Endothelial cell of umbilical vein (primary cell): ENCODE results near the gene USP6. TPM values are rescaled to one million over a fixed set of nuclear protein-coding genes. Genes with fewer than 3 reads are reported as not detected.
"Not testable (repeated sequence)": the region's sequence is repeated elsewhere in the genome, so short reads cannot be mapped to it uniquely, and the experiment has no call there.

Source experiments
- BruUV-seq: library from RNA; stranded (reverse); fragments of 400-500 nt; replicated peaks from 2 replicates; lab custom pipeline; 2021; lab: Mats Ljungman, UMichigan
- CTCF ChIA-PET: fragments of 300-600, 350-600 bp; sonication (Branson Sonifier 250); formaldehyde crosslinking; loops from one replicate; lab custom pipeline; 2021; ENCODE audit warnings: antibody characterized with exemption, inconsistent platforms; lab: Charles Lee
- POLR2A ChIA-PET: fragments of 300-600, 350-600 bp; sonication (Branson Sonifier 250); formaldehyde crosslinking; loops from one replicate; lab custom pipeline; 2021; ENCODE audit warnings: antibody characterized with exemption, inconsistent platforms; lab: Charles Lee
- DNase-seq: peaks from one replicate; pipeline ENCODE4 v3.0.0-alpha.2; 2011; ENCODE audit warnings: low read depth, low spot score
- FAIRE-seq: peaks from 2 replicates; lab custom pipeline; 2011; peaks lifted over from hg19 to GRCh38; lab: Jason Lieb, UNC
- H2AFZ ChIP-seq: 2 replicates; pipeline ENCODE4 v1.6.0; 2012; ENCODE audit warnings: low read depth, low read length, control low read depth, inconsistent platforms
- H3K27ac ChIP-seq: 2 replicates; pipeline ENCODE4 v1.5.1; 2011; ENCODE audit warnings: low read depth, mild to moderate bottlenecking, control low read depth, low read length, moderate library complexity; ENCODE audit not compliant: insufficient read depth
- H3K27me3 ChIP-seq, 2 experiments: 2 replicates each; pipeline versions ENCODE4 v1.6.0 to v1.6.1; 2011; ENCODE audit warnings: low read length in 2 of 2, mixed read lengths in 1 of 2; ENCODE audit not compliant: control insufficient read depth in 2 of 2, insufficient read depth in 2 of 2
- H3K36me3 ChIP-seq, 2 experiments: 2 replicates in 1 of 2; 3 replicates in 1 of 2; pipeline ENCODE4 v1.5.1; 2011; ENCODE audit warnings: low read length in 2 of 2, mild to moderate bottlenecking in 1 of 2, moderate library complexity in 1 of 2; ENCODE audit not compliant: control insufficient read depth in 2 of 2, insufficient read depth in 2 of 2; ENCODE audit errors: extremely low read depth in 1 of 2
- H3K4me1 ChIP-seq: 3 replicates; pipeline ENCODE4 v1.5.1; 2011; ENCODE audit warnings: mild to moderate bottlenecking, low read length; ENCODE audit not compliant: control insufficient read depth, insufficient read depth; ENCODE audit errors: extremely low read depth
- H3K4me2 ChIP-seq: 2 replicates; pipeline ENCODE4 v1.6.1; 2011; ENCODE audit warnings: low read length, control low read depth, mixed read lengths; ENCODE audit not compliant: insufficient read depth
- H3K4me3 ChIP-seq, 3 experiments: fragments of 200-600 bp in 1 of 3; sonication (generic), shearing (Covaris generic) in 1 of 3; replicated peaks in 1 of 3; 2 replicates each; pipeline ENCODE4 v1.5.1; 2011 to 2016; ENCODE audit warnings: control low read depth in 3 of 3, low read length in 3 of 3, mild to moderate bottlenecking in 2 of 3, inconsistent platforms in 1 of 3, low read depth in 1 of 3, moderate library complexity in 1 of 3; ENCODE audit not compliant: insufficient read depth in 1 of 3
- H3K79me2 ChIP-seq: 2 replicates; pipeline ENCODE4 v1.6.0; 2012; ENCODE audit warnings: low read length, inconsistent platforms; ENCODE audit not compliant: control insufficient read depth, insufficient read depth
- H3K9ac ChIP-seq: replicated peaks from 2 replicates; pipeline ENCODE3; 2011; ENCODE audit warnings: low read length, control low read depth; ENCODE audit not compliant: insufficient read depth; ENCODE audit errors: extremely low read depth
- H3K9me1 ChIP-seq: replicated peaks from 3 replicates; pipeline ENCODE4 v1.6.0; 2011; ENCODE audit warnings: mild to moderate bottlenecking, low read length; ENCODE audit not compliant: control insufficient read depth, insufficient read depth; ENCODE audit errors: extremely low read depth
- H3K9me3 ChIP-seq: replicated peaks from 2 replicates; pipeline ENCODE4 v1.5.1; 2012; ENCODE audit warnings: low read length, inconsistent platforms; ENCODE audit not compliant: control insufficient read depth, insufficient read depth
- H4K20me1 ChIP-seq: replicated peaks from 2 replicates; pipeline ENCODE3; 2011; ENCODE audit warnings: mild to moderate bottlenecking, low read length; ENCODE audit not compliant: control insufficient read depth, insufficient read depth; ENCODE audit errors: extremely low read depth
- CTCF ChIP-seq, 2 donors: IDR thresholded peaks; 1 replicate in 1 of 2; 2 replicates in 1 of 2; pipeline ENCODE4 v1.5.1; 2011; ENCODE audit warnings: low read length in 2 of 2, mild to moderate bottlenecking in 2 of 2, moderate library complexity in 2 of 2, control low read depth in 1 of 2, inconsistent platforms in 1 of 2, low read depth in 1 of 2; ENCODE audit not compliant: insufficient read depth in 1 of 2; ENCODE audit errors: extremely low read depth in 1 of 2
- EZH2 ChIP-seq: IDR thresholded peaks from 2 replicates; pipeline ENCODE4 v1.6.1; 2012; ENCODE audit warnings: borderline replicate concordance, low read depth, mild to moderate bottlenecking, moderate library complexity, low read length, inconsistent platforms; ENCODE audit not compliant: severe bottlenecking
- FOS ChIP-seq: IDR thresholded peaks from 2 replicates; pipeline ENCODE4 v1.6.1; 2011; ENCODE audit warnings: mild to moderate bottlenecking, low read length, moderate library complexity, borderline replicate concordance; ENCODE audit not compliant: insufficient read depth
- GATA2 ChIP-seq: IDR thresholded peaks from 2 replicates; pipeline ENCODE4 v1.7.0; 2011; ENCODE audit warnings: low read depth, mild to moderate bottlenecking, moderate library complexity, mixed read lengths, low read length; ENCODE audit not compliant: insufficient read length, insufficient read depth
- JUN ChIP-seq: IDR thresholded peaks from 2 replicates; pipeline ENCODE4 v1.6.1; 2011; ENCODE audit warnings: borderline replicate concordance, low read depth; ENCODE audit not compliant: insufficient read length, insufficient read depth
- MYC ChIP-seq: IDR thresholded peaks from one replicate; pipeline ENCODE4 v1.6.1; 2011; ENCODE audit warnings: mild to moderate bottlenecking, low read depth, low read length
- POLR2A ChIP-seq: IDR thresholded peaks from 2 replicates; pipeline ENCODE4 v1.6.1; 2012; ENCODE audit warnings: low read depth, mild to moderate bottlenecking, control low read depth, low read length
- POLR2AphosphoS5 ChIP-seq: IDR thresholded peaks from 2 replicates; pipeline ENCODE4 v1.6.1; 2012; ENCODE audit warnings: low read depth, mild to moderate bottlenecking, control low read depth, low read length, moderate library complexity; ENCODE audit not compliant: insufficient read depth
- dilution Hi-C: fragments of 300-500 bp; cut with MboI; formaldehyde crosslinking; loops from one replicate; pipeline ENCODE4 v1.15.0; 2019; ENCODE audit warnings: low sequenced_read_pairs; ENCODE audit not compliant: extremely low pct_ligation_motif_present
- intact Hi-C: fragments of 100-400 bp; cut with micrococcal nuclease; formaldehyde crosslinking; loops from one replicate; pipeline ENCODE4 v1.10.0; 2022
- polyA plus RNA-seq, 4 experiments: library from polyadenylated mRNA; depleted of rRNA in 3 of 4; stranded (reverse) in 3 of 4; unstranded in 1 of 4; fragments of >200 nt; gene quantifications; 2 replicates each; pipeline versions ENCODE4 v1.2.1 to v1.2.3, GENCODE V29; 2011 to 2012; ENCODE audit warnings: missing spikeins in 1 of 4
- total RNA-seq: library from RNA; stranded (reverse); gene quantifications from 2 replicates; pipeline ENCODE4 v1.2.3, GENCODE V29; 2021
- TF ChIP-seq, protein P1 (sequence below): IDR thresholded peaks from 2 replicates; pipeline ENCODE4 v1.6.1; 2011; ENCODE audit not compliant: insufficient read depth, insufficient read length

USP6 gene
- total and polyA plus RNA-seq, 2 donors (not counting 3 experiments of a cell fraction or from before 2014, with no cell fraction given) = under 0.01 to 0.15 TPM

DNA sequence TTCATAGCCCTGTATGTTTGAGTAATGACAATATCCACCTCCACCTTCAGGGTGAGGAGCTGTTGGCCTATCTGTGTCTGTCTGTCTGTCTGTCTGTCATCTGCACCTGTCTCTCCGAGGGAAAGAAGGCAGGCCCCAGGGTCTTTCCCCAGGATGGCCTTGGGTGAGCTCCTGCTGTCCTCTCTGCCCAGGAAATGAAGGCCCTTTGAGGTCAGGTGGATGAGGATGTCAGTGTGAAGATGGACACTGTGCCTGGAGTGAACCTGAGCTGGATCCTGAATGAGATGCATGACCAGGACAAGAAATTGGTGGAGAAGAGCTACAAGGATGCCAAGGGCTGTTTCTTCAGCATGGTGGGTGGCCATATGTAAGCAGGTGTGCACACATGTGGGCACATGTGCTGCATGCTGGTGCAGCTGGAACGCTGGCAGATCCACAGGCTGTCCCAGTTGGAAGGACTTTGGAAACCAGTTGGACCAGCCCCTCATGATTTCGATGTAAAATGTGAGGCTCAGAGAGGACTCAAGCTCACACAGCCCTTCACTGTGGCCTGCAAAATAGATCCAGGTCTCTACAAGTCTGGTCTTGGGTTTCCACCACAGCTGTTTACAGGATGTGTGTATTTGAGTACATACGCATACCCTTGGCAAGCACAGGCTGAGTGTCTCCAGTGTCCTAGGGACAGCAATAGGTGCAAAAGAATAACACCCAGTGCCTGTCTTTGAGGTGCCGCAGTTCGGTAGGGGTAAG is 4.8 kb downstream of the USP6 start:
- H3K9ac ChIP-seq, FAIRE-seq, H3K36me3 ChIP-seq, DNase-seq, POLR2A ChIA-PET, BruUV-seq, H3K4me3 ChIP-seq, dilution Hi-C loops, H3K9me3 ChIP-seq, H3K27ac ChIP-seq, H4K20me1 ChIP-seq, H3K4me2 ChIP-seq, H3K4me1 ChIP-seq, CTCF ChIA-PET, H2AFZ ChIP-seq, intact Hi-C loops, H3K79me2 ChIP-seq, H3K9me1 ChIP-seq: not testable (repeated sequence)
- H3K27me3 ChIP-seq = peaks cover 39 to 41% of the 10 kb centered on the region in 2 experiments

DNA sequence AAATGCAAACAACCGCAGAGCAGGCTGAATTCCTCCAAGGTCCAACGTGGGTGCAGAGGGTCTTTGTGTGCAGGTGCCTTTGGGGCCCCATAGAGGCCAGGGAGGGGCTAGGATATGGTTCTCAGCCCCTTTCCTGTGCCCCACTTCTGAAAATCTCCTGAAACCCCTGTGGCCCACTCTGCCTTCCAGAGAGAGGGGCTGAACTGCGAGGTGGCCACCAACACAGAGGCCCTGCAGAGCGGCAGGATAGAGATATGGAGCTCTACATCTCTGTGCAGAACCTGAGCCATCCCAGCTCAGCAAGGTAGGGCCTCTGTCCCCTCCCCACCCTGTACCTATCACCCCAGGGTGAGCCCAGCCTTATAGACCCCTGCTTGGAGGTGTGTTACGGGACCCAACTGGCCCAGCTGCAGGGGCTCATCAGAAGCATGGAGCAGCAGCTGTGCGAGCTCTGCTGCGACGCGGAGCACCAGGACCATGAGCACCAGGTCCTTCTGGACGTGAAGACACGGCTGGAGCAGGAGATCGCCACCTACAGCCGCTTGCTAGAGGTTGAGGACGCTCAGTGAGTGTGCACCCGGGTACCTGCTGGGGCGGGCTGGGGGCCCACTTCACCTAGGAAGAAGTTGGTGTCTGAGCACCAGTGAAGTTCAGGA is 5.5 kb downstream of the USP6 start:
- POLR2A ChIA-PET = no interaction called here
- no peaks in the 10 kb centered on the region for H3K36me3 ChIP-seq
- no peak overlapping the region for H3K27ac ChIP-seq
- H3K9ac ChIP-seq = no peak overlapping the region
- H3K4me1 ChIP-seq = no peaks in the 10 kb centered on the region
- dilution Hi-C loops = no loop called here
- no TSS peak for BruUV-seq
- H3K27me3 ChIP-seq = peaks cover 34% of the 10 kb centered on the region in 2 experiments
- H4K20me1 ChIP-seq = no peaks in the 10 kb centered on the region
- CTCF ChIA-PET = no interaction called here
- H3K4me3 ChIP-seq = no peak overlapping the region
- TF ChIP-seq GATA2 (no peak), POLR2A (no peak), POLR2AphosphoS5 (no peak), JUN (no peak), FOS (no peak), MYC (no peak), CTCF (IDR thresholded peaks at IDR 0.05; ENCODE audit: extremely low read depth in 1 of 2, insufficient read depth in 1 of 2, low read depth in 1 of 2, low read length in 2 of 2) (no peak), EZH2 (no peak)
- TF ChIP-seq, protein P1, sequence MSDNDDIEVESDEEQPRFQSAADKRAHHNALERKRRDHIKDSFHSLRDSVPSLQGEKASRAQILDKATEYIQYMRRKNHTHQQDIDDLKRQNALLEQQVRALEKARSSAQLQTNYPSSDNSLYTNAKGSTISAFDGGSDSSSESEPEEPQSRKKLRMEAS = no peak
- H3K9me1 ChIP-seq = no peaks in the 10 kb centered on the region
- intact Hi-C loops = no loop called here
- no peak overlapping the region for H3K4me2 ChIP-seq
- DNase-seq = no peak
- no peak for FAIRE-seq
- no peaks in the 10 kb centered on the region for H3K9me3 ChIP-seq
- no peak overlapping the region for H2AFZ ChIP-seq
- H3K79me2 ChIP-seq = no peaks in the 10 kb centered on the region
